ENCODE results near the gene PXDN. TPM values are rescaled to one million over a fixed set of nuclear protein-coding genes. Genes with fewer than 3 reads are reported as not detected.

Gene PXDN
- total and polyA plus RNA-seq, 4 donors = 42.8 to 69.7 (median 59.7) TPM

DNA sequence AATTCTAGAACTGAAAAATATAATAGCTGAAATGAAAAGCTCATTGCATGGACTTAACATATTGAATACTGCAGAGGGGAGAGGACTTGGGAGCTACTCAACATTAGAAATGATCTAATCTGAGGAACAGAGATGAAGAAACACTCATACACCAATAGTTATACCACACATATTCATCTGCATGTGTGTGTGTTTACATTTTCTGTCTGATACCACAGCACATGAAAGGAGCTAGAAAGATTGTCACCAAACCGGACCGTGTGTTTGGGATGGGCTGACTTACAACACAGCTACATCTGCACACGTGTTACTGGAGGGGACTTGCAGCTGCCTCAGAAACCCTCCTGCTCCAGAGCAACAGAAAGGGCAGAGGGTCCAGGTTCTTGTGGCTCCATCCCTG lies 47.8 kb downstream of the PXDN start:
- Histone ChIP-seq H3K9me3 (ENCODE audit: control insufficient read depth, insufficient read depth, low read length) (no peaks in the 10 kb centered on the region), H3K4me1 (ENCODE audit: control insufficient read depth, insufficient read depth, low read length) (peaks cover 6% of the 10 kb centered on the region), H3K27me3 (ENCODE audit: control insufficient read depth, insufficient read depth, low read length) (no peaks in the 10 kb centered on the region), H3K27ac (ENCODE audit: low read depth, low read length) (no peak overlapping the region), H3K4me3 (ENCODE audit: low read depth, low read length) (no peak overlapping the region), H3K36me3 (ENCODE audit: control insufficient read depth, insufficient read depth, low read length) (peaks cover 9% of the 10 kb centered on the region)
- DNase-seq (ENCODE audit: low read depth in 4 of 6, low spot score in 6 of 6) = no peak
- 89% methylated on average over 3 of the region's 3 CpGs for WGBS (ENCODE audit: insufficient coverage)

DNA sequence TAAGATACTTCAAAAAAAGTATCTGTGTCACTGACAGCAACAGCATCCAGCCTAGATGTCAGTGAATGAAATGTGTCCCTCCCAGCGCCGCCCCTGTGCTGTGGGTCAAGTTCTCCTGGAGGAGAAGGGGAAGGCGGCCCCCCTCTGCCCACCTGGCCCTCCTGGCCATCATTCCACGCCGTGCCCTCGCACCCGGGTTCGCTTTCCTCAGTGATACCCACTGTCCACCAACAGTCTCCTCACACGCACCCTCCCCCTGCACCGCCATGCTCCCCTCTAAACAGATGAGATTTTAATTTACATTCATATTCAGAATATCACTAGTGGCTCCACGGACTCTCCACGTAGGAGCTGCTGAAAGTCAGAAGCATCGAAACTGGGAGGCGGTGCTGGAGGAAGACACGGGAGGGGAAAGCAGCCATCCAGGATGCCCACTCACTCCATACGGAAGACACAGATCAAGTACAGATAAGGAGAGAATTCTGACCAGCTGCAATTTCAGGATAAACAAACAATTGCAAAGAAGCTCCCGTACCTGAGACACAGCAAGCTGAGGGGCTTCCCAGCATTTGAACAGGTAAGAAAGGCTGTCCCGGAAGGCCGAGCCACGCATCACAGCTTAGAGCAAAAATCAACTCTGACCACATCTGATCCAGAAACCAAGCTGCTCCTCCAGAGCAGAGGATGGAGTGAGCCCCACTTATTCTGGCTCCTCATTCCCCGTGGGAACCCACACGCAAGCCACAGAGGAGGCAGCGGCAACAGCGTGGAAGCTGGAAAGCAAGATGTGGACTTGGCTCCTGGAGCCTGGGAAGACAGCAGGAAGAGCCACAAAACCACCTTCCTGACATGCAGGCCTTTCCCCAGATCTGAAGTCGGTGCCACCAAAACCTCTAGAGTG lies 49.7 kb downstream of the PXDN start:
- peaks cover 10% of the 10 kb centered on the region for H3K36me3 ChIP-seq (ENCODE audit: control insufficient read depth, insufficient read depth, low read length)
- H3K27ac ChIP-seq (ENCODE audit: low read depth, low read length) = no peak overlapping the region
- WGBS (ENCODE audit: insufficient coverage) = 89% methylated on average over 17 of the region's 25 CpGs

DNA sequence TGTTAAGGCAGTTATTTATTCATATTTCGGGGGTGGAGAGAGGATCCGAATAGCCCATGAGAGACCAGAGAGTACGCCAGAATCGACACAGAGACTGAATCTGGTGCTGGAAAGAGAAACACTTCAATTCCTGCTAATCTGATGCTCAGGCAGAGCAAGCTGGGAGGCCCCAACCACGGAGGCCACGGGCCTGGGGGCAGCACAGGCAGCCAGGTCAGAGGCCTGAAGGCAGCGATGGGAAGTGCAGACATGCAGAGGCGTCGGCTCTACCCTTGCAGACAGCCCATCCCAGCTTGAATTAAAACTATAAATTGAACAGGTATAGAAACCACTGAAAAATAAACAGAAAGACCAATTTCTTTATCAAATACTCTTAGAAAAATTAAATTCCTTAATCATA lies 50.6 kb downstream of the PXDN start:
- Histone ChIP-seq H3K9me3 (ENCODE audit: control insufficient read depth, insufficient read depth, low read length) (no peaks in the 10 kb centered on the region), H3K4me3 (ENCODE audit: low read depth, low read length) (no peak overlapping the region), H3K36me3 (ENCODE audit: control insufficient read depth, insufficient read depth, low read length) (peaks cover 13% of the 10 kb centered on the region), H3K27me3 (ENCODE audit: control insufficient read depth, insufficient read depth, low read length) (no peaks in the 10 kb centered on the region), H3K4me1 (ENCODE audit: control insufficient read depth, insufficient read depth, low read length) (peaks cover 6% of the 10 kb centered on the region), H3K27ac (ENCODE audit: low read depth, low read length) (no peak overlapping the region)
- 83% methylated on average over 6 of the region's 9 CpGs for WGBS (ENCODE audit: insufficient coverage)
- DNase-seq (ENCODE audit: low read depth in 4 of 6, low spot score in 6 of 6) = no peak

More for the DNA sequence above, 49.7 kb downstream of the PXDN start:
- no peaks in the 10 kb centered on the region for H3K27me3 ChIP-seq (ENCODE audit: control insufficient read depth, insufficient read depth, low read length)
- DNase-seq (ENCODE audit: low read depth in 4 of 6, low spot score in 6 of 6) = no peak
- peaks cover 6% of the 10 kb centered on the region for H3K4me1 ChIP-seq (ENCODE audit: control insufficient read depth, insufficient read depth, low read length)
- no peak overlapping the region for H3K4me3 ChIP-seq (ENCODE audit: low read depth, low read length)
- no peaks in the 10 kb centered on the region for H3K9me3 ChIP-seq (ENCODE audit: control insufficient read depth, insufficient read depth, low read length)

DNA sequence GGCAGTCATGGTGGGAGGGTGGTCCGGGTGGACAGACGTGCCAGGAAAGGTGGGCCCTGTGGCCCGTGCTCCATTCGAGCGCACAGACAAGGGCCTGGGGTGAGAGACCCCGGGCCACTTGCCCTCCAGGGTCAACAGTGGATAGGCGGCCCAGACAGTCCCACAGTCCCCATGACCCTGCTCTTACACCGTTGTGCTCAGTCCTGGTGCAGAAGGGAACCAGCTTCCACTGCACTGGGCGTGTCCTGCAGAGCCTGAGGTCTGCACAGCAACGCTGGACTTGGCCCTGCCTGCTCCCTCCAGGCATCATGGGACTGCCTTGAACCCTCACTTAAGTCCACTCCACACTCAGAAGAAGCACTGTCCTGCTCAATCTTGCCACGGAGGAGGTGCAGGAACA lies 52.0 kb downstream of the PXDN start:
- peaks cover under 1% of the 10 kb centered on the region for H3K4me1 ChIP-seq (ENCODE audit: control insufficient read depth, insufficient read depth, low read length)
- DNase-seq (ENCODE audit: low read depth in 4 of 6, low spot score in 6 of 6) = no peak
- H3K27me3 ChIP-seq (ENCODE audit: control insufficient read depth, insufficient read depth, low read length) = no peaks in the 10 kb centered on the region
- H3K36me3 ChIP-seq (ENCODE audit: control insufficient read depth, insufficient read depth, low read length) = peaks cover 18% of the 10 kb centered on the region
- H3K4me3 ChIP-seq (ENCODE audit: low read depth, low read length) = no peak overlapping the region
- 94% methylated on average over 11 of the region's 11 CpGs for WGBS (ENCODE audit: insufficient coverage)
- H3K27ac ChIP-seq (ENCODE audit: low read depth, low read length) = no peak overlapping the region
- no peaks in the 10 kb centered on the region for H3K9me3 ChIP-seq (ENCODE audit: control insufficient read depth, insufficient read depth, low read length)

- WGBS (ENCODE audit: insufficient coverage) = 79% methylated on average over 8 of the region's 9 CpGs
- Histone ChIP-seq H3K27ac (ENCODE audit: low read depth, low read length) (no peak overlapping the region), H3K36me3 (ENCODE audit: control insufficient read depth, insufficient read depth, low read length) (peaks cover 24% of the 10 kb centered on the region), H3K4me3 (ENCODE audit: low read depth, low read length) (no peak overlapping the region), H3K9me3 (ENCODE audit: control insufficient read depth, insufficient read depth, low read length) (no peaks in the 10 kb centered on the region), H3K4me1 (ENCODE audit: control insufficient read depth, insufficient read depth, low read length) (no peaks in the 10 kb centered on the region), H3K27me3 (ENCODE audit: control insufficient read depth, insufficient read depth, low read length) (no peaks in the 10 kb centered on the region)
- DNase-seq (ENCODE audit: low read depth in 4 of 6, low spot score in 6 of 6) = no peak
Measured at GRCh38 chr2:1691366-1691765, 52.9 kb downstream of the PXDN start.

- H3K36me3 ChIP-seq (ENCODE audit: control insufficient read depth, insufficient read depth, low read length) = peaks cover 33% of the 10 kb centered on the region
- H3K4me3 ChIP-seq (ENCODE audit: low read depth, low read length) = no peak overlapping the region
- no peak overlapping the region for H3K27ac ChIP-seq (ENCODE audit: low read depth, low read length)
- DNase-seq (ENCODE audit: low read depth in 4 of 6, low spot score in 6 of 6) = no peak
- peaks cover 3% of the 10 kb centered on the region for H3K4me1 ChIP-seq (ENCODE audit: control insufficient read depth, insufficient read depth, low read length)
- H3K9me3 ChIP-seq (ENCODE audit: control insufficient read depth, insufficient read depth, low read length) = no peaks in the 10 kb centered on the region
- no peaks in the 10 kb centered on the region for H3K27me3 ChIP-seq (ENCODE audit: control insufficient read depth, insufficient read depth, low read length)
- no CpG with 5 or more reads among the region's 10 CpGs for WGBS (ENCODE audit: insufficient coverage)
Measured at GRCh38 chr2:1690056-1690775, 54.1 kb downstream of the PXDN start.

GRCh38 chr2:1688859-1689258 lies 55.5 kb downstream of the PXDN start:
- Histone ChIP-seq H3K36me3 (ENCODE audit: control insufficient read depth, insufficient read depth, low read length) (peaks cover 38% of the 10 kb centered on the region), H3K9me3 (ENCODE audit: control insufficient read depth, insufficient read depth, low read length) (no peaks in the 10 kb centered on the region), H3K27me3 (ENCODE audit: control insufficient read depth, insufficient read depth, low read length) (no peaks in the 10 kb centered on the region), H3K4me1 (ENCODE audit: control insufficient read depth, insufficient read depth, low read length) (peaks cover 3% of the 10 kb centered on the region), H3K27ac (ENCODE audit: low read depth, low read length) (no peak overlapping the region), H3K4me3 (ENCODE audit: low read depth, low read length) (no peak overlapping the region)
- 97% methylated on average over 8 of the region's 10 CpGs for WGBS (ENCODE audit: insufficient coverage)
- no peak for DNase-seq (ENCODE audit: low read depth in 4 of 6, low spot score in 6 of 6)

DNA sequence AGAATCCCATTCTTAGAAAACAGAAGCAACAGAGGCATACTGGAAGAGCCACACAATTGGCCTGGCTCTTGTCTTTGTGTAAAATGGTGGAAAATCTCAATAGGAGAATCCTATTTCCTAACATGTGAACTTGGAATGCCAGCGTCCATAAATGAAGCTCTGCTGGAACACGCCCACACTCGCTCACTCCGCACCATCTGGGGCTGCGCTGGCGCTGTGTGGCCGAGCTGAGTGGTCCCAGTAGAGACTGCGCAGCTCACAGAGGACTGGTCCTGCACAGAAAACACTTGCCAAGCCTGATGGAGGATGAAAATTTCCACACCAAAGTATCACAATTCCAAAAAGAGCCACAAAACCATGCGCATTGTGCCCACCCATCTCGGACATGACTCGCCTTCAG lies 56.2 kb downstream of the PXDN start:
- Histone ChIP-seq H3K4me1 (ENCODE audit: control insufficient read depth, insufficient read depth, low read length) (peaks cover 3% of the 10 kb centered on the region), H3K36me3 (ENCODE audit: control insufficient read depth, insufficient read depth, low read length) (peaks cover 39% of the 10 kb centered on the region), H3K27me3 (ENCODE audit: control insufficient read depth, insufficient read depth, low read length) (no peaks in the 10 kb centered on the region), H3K4me3 (ENCODE audit: low read depth, low read length) (no peak overlapping the region), H3K9me3 (ENCODE audit: control insufficient read depth, insufficient read depth, low read length) (no peaks in the 10 kb centered on the region), H3K27ac (ENCODE audit: low read depth, low read length) (no peak overlapping the region)
- 79% methylated on average over 11 of the region's 11 CpGs for WGBS (ENCODE audit: insufficient coverage)
- DNase-seq (ENCODE audit: low read depth in 4 of 6, low spot score in 6 of 6) = peak in 1 of 6 donors; percentile 37

DNA sequence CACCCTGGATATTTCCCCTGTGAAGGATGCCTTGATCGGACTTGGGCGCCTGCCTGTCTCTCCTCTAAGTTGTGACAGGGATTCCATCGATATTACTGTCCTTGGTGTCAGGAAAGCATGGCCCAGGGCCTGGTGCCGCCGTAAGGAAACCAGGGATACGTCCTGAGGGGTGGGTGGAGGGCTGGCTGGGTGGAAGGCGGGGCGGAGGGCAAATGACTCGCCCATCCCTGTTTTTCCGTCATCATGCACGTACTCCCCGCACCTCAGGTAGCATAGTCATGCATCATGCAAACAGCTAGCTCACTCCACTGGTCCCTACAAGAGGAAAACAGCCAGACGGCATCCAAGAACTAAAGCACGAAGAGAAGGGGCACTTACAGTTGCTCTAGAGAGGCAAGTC lies 57.1 kb downstream of the PXDN start:
- no peak for DNase-seq (ENCODE audit: low read depth in 4 of 6, low spot score in 6 of 6)
- Histone ChIP-seq H3K27ac (ENCODE audit: low read depth, low read length) (no peak overlapping the region), H3K27me3 (ENCODE audit: control insufficient read depth, insufficient read depth, low read length) (no peaks in the 10 kb centered on the region), H3K36me3 (ENCODE audit: control insufficient read depth, insufficient read depth, low read length) (peaks cover 40% of the 10 kb centered on the region), H3K4me1 (ENCODE audit: control insufficient read depth, insufficient read depth, low read length) (peaks cover 3% of the 10 kb centered on the region), H3K4me3 (ENCODE audit: low read depth, low read length) (no peak overlapping the region), H3K9me3 (ENCODE audit: control insufficient read depth, insufficient read depth, low read length) (no peaks in the 10 kb centered on the region)
- WGBS (ENCODE audit: insufficient coverage) = 92% methylated on average over 14 of the region's 14 CpGs

GRCh38 chr2:1686784-1687105 lies 57.6 kb downstream of the PXDN start:
- Histone ChIP-seq H3K36me3 (ENCODE audit: control insufficient read depth, insufficient read depth, low read length) (peaks cover 40% of the 10 kb centered on the region), H3K9me3 (ENCODE audit: control insufficient read depth, insufficient read depth, low read length) (no peaks in the 10 kb centered on the region), H3K27ac (ENCODE audit: low read depth, low read length) (no peak overlapping the region), H3K4me3 (ENCODE audit: low read depth, low read length) (no peak overlapping the region), H3K4me1 (ENCODE audit: control insufficient read depth, insufficient read depth, low read length) (peaks cover 3% of the 10 kb centered on the region), H3K27me3 (ENCODE audit: control insufficient read depth, insufficient read depth, low read length) (no peaks in the 10 kb centered on the region)
- no peak for DNase-seq (ENCODE audit: low read depth in 4 of 6, low spot score in 6 of 6)
- WGBS (ENCODE audit: insufficient coverage) = 57% methylated on average over 14 of the region's 14 CpGs

Measured in spinal cord (tissue), 10 donors.